CD14-positive monocyte (primary cell): ENCODE measurements around the gene TRA2B. TPM values are rescaled to one million over a fixed set of nuclear protein-coding genes. Genes with fewer than 3 reads are reported as not detected.

Experiments
- DNase-seq, 3 donors: peaks; one replicate each; pipeline ENCODE4 v3.0.0-alpha.2; 2011 to 2022
- H2AFZ ChIP-seq: 2 replicates; pipeline ENCODE4 v1.6.0; 2012; ENCODE audit warnings: mild to moderate bottlenecking, low read depth, low read length, inconsistent platforms; ENCODE audit not compliant: insufficient read depth, poor library complexity, severe bottlenecking
- H3K27ac ChIP-seq, 2 donors: 1 replicate in 1 of 2; 2 replicates in 1 of 2; pipeline ENCODE4 v1.5.1; 2012 to 2013; ENCODE audit warnings: low read length in 2 of 2, control low read depth in 1 of 2, inconsistent platforms in 1 of 2, low read depth in 1 of 2, mild to moderate bottlenecking in 1 of 2
- H3K27me3 ChIP-seq, 2 donors: one replicate each; pipeline versions ENCODE4 v1.6.0 to v1.6.1; 2011 to 2013; ENCODE audit warnings: low read length in 2 of 2; ENCODE audit not compliant: control insufficient read depth in 2 of 2, insufficient read depth in 2 of 2
- H3K36me3 ChIP-seq, 2 donors: replicated peaks in 1 of 2; 1 replicate in 1 of 2; 2 replicates in 1 of 2; pipeline versions ENCODE4 v1.5.1 to v1.6.1; 2012 to 2013; ENCODE audit warnings: low read length in 2 of 2, control low read depth in 1 of 2, inconsistent platforms in 1 of 2, mild to moderate bottlenecking in 1 of 2; ENCODE audit not compliant: insufficient read depth in 2 of 2, control insufficient read depth in 1 of 2
- H3K4me1 ChIP-seq, 2 donors: 1 replicate in 1 of 2; 2 replicates in 1 of 2; pipeline versions ENCODE4 v1.5.1 to v1.6.1; 2012 to 2013; ENCODE audit warnings: low read length in 2 of 2, control low read depth in 1 of 2, inconsistent platforms in 1 of 2, mild to moderate bottlenecking in 1 of 2, moderate library complexity in 1 of 2; ENCODE audit not compliant: insufficient read depth in 2 of 2, control insufficient read depth in 1 of 2
- H3K4me2 ChIP-seq: replicated peaks from 2 replicates; pipeline ENCODE3; 2012; ENCODE audit warnings: low read length, moderate library complexity, mild to moderate bottlenecking; ENCODE audit not compliant: poor library complexity, severe bottlenecking; ENCODE audit errors: extremely low read depth
- H3K4me3 ChIP-seq, 3 experiments: fragments of 200-600 bp in 1 of 3; sonication (generic) in 1 of 3; replicated peaks in 1 of 3; 1 replicate in 2 of 3; 2 replicates in 1 of 3; pipeline ENCODE4 v1.5.1; 2011 to 2013; ENCODE audit warnings: low read length in 3 of 3, mild to moderate bottlenecking in 3 of 3, control low read depth in 2 of 3, low read depth in 2 of 3, inconsistent platforms in 1 of 3, moderate library complexity in 1 of 3
- H3K79me2 ChIP-seq: 2 replicates; pipeline ENCODE4 v1.6.0; 2012; ENCODE audit warnings: mild to moderate bottlenecking, control low read depth, inconsistent platforms, low read length, moderate library complexity; ENCODE audit not compliant: insufficient read depth
- H3K9ac ChIP-seq: 2 replicates; pipeline ENCODE4 v1.6.0; 2017; ENCODE audit warnings: low read length, mild to moderate bottlenecking; ENCODE audit not compliant: insufficient read depth, poor library complexity, severe bottlenecking
- H3K9me3 ChIP-seq, 2 donors: replicated peaks in 1 of 2; 1 replicate in 1 of 2; 2 replicates in 1 of 2; pipeline versions ENCODE4 v1.5.1 to v1.6.1; 2012 to 2013; ENCODE audit warnings: low read length in 2 of 2, control low read depth in 1 of 2; ENCODE audit not compliant: control insufficient read depth in 1 of 2, insufficient read depth in 1 of 2
- H4K20me1 ChIP-seq: 2 replicates; pipeline ENCODE4 v1.6.0; 2012; ENCODE audit warnings: mild to moderate bottlenecking, low read length, control low read depth, moderate library complexity; ENCODE audit not compliant: insufficient read depth
- H3K27ac Mint-ChIP-seq, 7 donors: one replicate each; pipeline ENCODE4 v1.8.0; 2020; ENCODE audit warnings: mild to moderate bottlenecking in 7 of 7, mixed read lengths in 7 of 7, moderate library complexity in 6 of 7, inconsistent platforms in 2 of 7
- H3K27me3 Mint-ChIP-seq, 3 donors: one replicate each; pipeline ENCODE4 v1.8.0; 2021 to 2022; ENCODE audit warnings: low read depth in 3 of 3, mild to moderate bottlenecking in 3 of 3, mixed read lengths in 3 of 3, moderate library complexity in 3 of 3, inconsistent platforms in 1 of 3
- H3K36me3 Mint-ChIP-seq, 2 donors: one replicate each; pipeline ENCODE4 v1.8.0; 2020; ENCODE audit warnings: mixed read lengths in 2 of 2, inconsistent platforms in 1 of 2, mild to moderate bottlenecking in 1 of 2
- H3K4me1 Mint-ChIP-seq: one replicate; pipeline ENCODE4 v1.8.0; 2020; ENCODE audit warnings: mild to moderate bottlenecking, mixed read lengths
- H3K4me3 Mint-ChIP-seq, 2 donors: one replicate each; pipeline ENCODE4 v1.8.0; 2020; ENCODE audit warnings: mild to moderate bottlenecking in 2 of 2, mixed read lengths in 2 of 2, moderate library complexity in 1 of 2
- H3K9me3 Mint-ChIP-seq, 7 donors: one replicate each; pipeline ENCODE4 v1.8.0; 2020 to 2022; ENCODE audit warnings: mixed read lengths in 7 of 7, mild to moderate bottlenecking in 6 of 7, moderate library complexity in 6 of 7, inconsistent platforms in 2 of 7
- CTCF ChIP-seq: fragments of 200-600 bp; IDR thresholded peaks from one replicate; pipeline ENCODE4 v1.8.0; 2022; ENCODE audit warnings: antibody characterized with exemption, mild to moderate bottlenecking
- WGBS: methylation state at CpG from one replicate; pipeline ENCODE4 v1.1.5; 2013; ENCODE audit warnings: missing lambda C conversion rate; ENCODE audit not compliant: insufficient coverage; 5-methylcytosine and 5-hydroxymethylcytosine counted together
- intact Hi-C, 2 donors: fragments of 100-400 bp; cut with micrococcal nuclease; formaldehyde crosslinking; loops; one replicate each; pipeline versions ENCODE4 v1.15.0 to v1.15.1; 2023
- polyA plus RNA-seq, 3 donors: library from polyadenylated mRNA; depleted of rRNA in 1 of 3; unstranded in 2 of 3; stranded (reverse) in 1 of 3; fragments of 300-500 nt in 2 of 3; fragments of >200 nt in 1 of 3; fragmentation: Illumina TruSeq in 2 of 3; gene quantifications; 1 replicate in 2 of 3; 2 replicates in 1 of 3; pipeline ENCODE4 v1.2.3, GENCODE V29; 2012 to 2021

TRA2B gene
- polyA plus RNA-seq, 3 donors, result 99.9 to 507 (median 121) TPM

GRCh38 chr3:185939721-185940120, 1.9 kb upstream of the TRA2B start:
- intact Hi-C loops, result loop anchor here (5.0 to 10.0 kb wide), 4 partner anchors 112 to 845 kb away; partner anchors contain the start of genes IGF2BP2 (in 2 of the 2), EIF4A2 (in 1 of the 2) and ETV5 (in 1 of the 2)
- peaks cover 4 to 9% of the 10 kb centered on the region in 2 donors for H3K36me3 Mint-ChIP-seq
- no peaks in the 10 kb centered on the region for H3K27me3 ChIP-seq
- no peaks in the 10 kb centered on the region for H3K36me3 ChIP-seq
- peaks cover 24 to 31% of the 10 kb centered on the region in 2 donors for H3K4me1 ChIP-seq
- no peak overlapping the region for H3K9ac ChIP-seq
- peak; percentile 25 to 43 (median 35) for DNase-seq
- peaks cover 27% of the 10 kb centered on the region for H3K4me1 Mint-ChIP-seq
- no peak overlapping the region for H3K27ac ChIP-seq
- peak overlapping the region in 5 of 7 donors; percentile 25 to 100 (median 46) for H3K27ac Mint-ChIP-seq
- peaks cover 35% of the 10 kb centered on the region for H3K79me2 ChIP-seq
- H4K20me1 ChIP-seq, result peaks cover 30% of the 10 kb centered on the region
- no peak overlapping the region for H2AFZ ChIP-seq
- H3K4me2 ChIP-seq, result no peak overlapping the region
- H3K9me3 ChIP-seq, result no peaks in the 10 kb centered on the region
- no peak overlapping the region for H3K4me3 ChIP-seq
- peaks cover 0 to 5% (median 2%) of the 10 kb centered on the region in 7 donors for H3K9me3 Mint-ChIP-seq
- H3K4me3 Mint-ChIP-seq, result no peak overlapping the region
- peaks cover 0 to 4% (median 0%) of the 10 kb centered on the region in 3 donors for H3K27me3 Mint-ChIP-seq
- TF ChIP-seq CTCF, result no peak
- WGBS, result 0% methylated on average over 1 of the region's 3 CpGs

- TF ChIP-seq CTCF, result no peak
- Histone ChIP-seq H3K27ac (peak overlapping the region; percentile 97 to 99), H3K4me2 (peak overlapping the region; percentile 90), H3K9ac (peak overlapping the region; percentile 99), H3K4me3 (peak overlapping the region; percentile 76 to 100 (median 99)), H3K79me2 (peaks cover 62% of the 10 kb centered on the region), H3K4me1 (peaks cover 36 to 46% of the 10 kb centered on the region in 2 donors), H3K36me3 (no peaks in the 10 kb centered on the region), H2AFZ (no peak overlapping the region), H3K27me3 (no peaks in the 10 kb centered on the region), H3K9me3 (no peaks in the 10 kb centered on the region), H4K20me1 (peaks cover 57% of the 10 kb centered on the region)
- WGBS, result 0% methylated on average over 51 of the region's 56 CpGs
- DNase-seq, result peak; percentile 84 to 88 (median 87)
- Mint-ChIP-seq H3K27me3 (peaks cover 0 to 4% (median 0%) of the 10 kb centered on the region in 3 donors), H3K4me3 (peak overlapping the region; percentile 100), H3K36me3 (peaks cover 8 to 14% of the 10 kb centered on the region in 2 donors), H3K27ac (peak overlapping the region; percentile 100), H3K4me1 (peaks cover 42% of the 10 kb centered on the region), H3K9me3 (peaks cover 0 to 5% (median 2%) of the 10 kb centered on the region in 7 donors)
- intact Hi-C loops, result loop anchor here (5.0 to 10.0 kb wide), 4 partner anchors 110 to 848 kb away; partner anchors contain the start of genes IGF2BP2 (in 2 of the 2), EIF4A2 (in 1 of the 2) and ETV5 (in 1 of the 2)
Measured at GRCh38 chr3:185936814-185937688, 763 bp downstream of the TRA2B start.
